Karpas-422 (cell line): ENCODE data around the gene CLASP1. TPM values are rescaled to one million over a fixed set of nuclear protein-coding genes. Genes with fewer than 3 reads are reported as not detected.

Experiments used
- DNase-seq: peaks from one replicate; pipeline ENCODE4 v3.0.0-alpha.2; 2015
- H2AFZ ChIP-seq: fragments of 200-600 bp; sonication (generic); 2 replicates; pipeline ENCODE4 v1.6.1; 2014; ENCODE audit warnings: antibody characterized with exemption, low read length, mixed read lengths
- H3K27ac ChIP-seq: fragments of 200-600 bp; sonication (generic); 2 replicates; pipeline ENCODE4 v1.5.1; 2014; ENCODE audit warnings: mild to moderate bottlenecking, low read length, moderate library complexity
- H3K27me3 ChIP-seq: fragments of 200-600 bp; sonication (generic); 2 replicates; pipeline ENCODE4 v1.6.1; 2014; ENCODE audit warnings: low read length, mixed read lengths
- H3K36me3 ChIP-seq: fragments of 200-600 bp; sonication (generic); 2 replicates; pipeline ENCODE4 v1.6.1; 2014; ENCODE audit warnings: low read length, mixed read lengths; ENCODE audit not compliant: insufficient read depth
- H3K4me1 ChIP-seq: fragments of 200-600 bp; sonication (generic); 2 replicates; pipeline ENCODE4 v1.6.1; 2014; ENCODE audit warnings: mild to moderate bottlenecking, low read length, mixed read lengths
- H3K4me2 ChIP-seq: fragments of 200-600 bp; sonication (generic); 2 replicates; pipeline ENCODE4 v1.6.1; 2014; ENCODE audit warnings: low read length, low read depth, mild to moderate bottlenecking; ENCODE audit not compliant: poor library complexity, severe bottlenecking
- H3K4me3 ChIP-seq: fragments of 200-600 bp; sonication (generic); 2 replicates; pipeline ENCODE4 v1.5.1; 2014; ENCODE audit warnings: mild to moderate bottlenecking, antibody characterized with exemption, low read length, mixed read lengths
- H3K79me2 ChIP-seq: fragments of 200-600 bp; sonication (generic); 2 replicates; pipeline ENCODE4 v1.6.1; 2014; ENCODE audit warnings: mild to moderate bottlenecking, low read length, mixed read lengths
- H3K9ac ChIP-seq: fragments of 200-600 bp; sonication (generic); 2 replicates; pipeline ENCODE4 v1.6.0; 2014; ENCODE audit warnings: low read length
- H3K9me2 ChIP-seq: fragments of 200-600 bp; sonication (generic), shearing (Covaris generic); replicated peaks from 2 replicates; pipeline ENCODE4 v1.6.0; 2014; ENCODE audit warnings: mild to moderate bottlenecking, low read length, moderate library complexity; ENCODE audit not compliant: insufficient read depth
- H3K9me3 ChIP-seq: fragments of 300-700, 200-600 bp; sonication (generic); 2 replicates; pipeline ENCODE4 v1.6.1; 2014; ENCODE audit warnings: low read length, mixed read lengths
- H4K20me1 ChIP-seq: fragments of 200-600 bp; sonication (generic); 2 replicates; pipeline ENCODE4 v1.6.1; 2014; ENCODE audit warnings: mild to moderate bottlenecking, antibody characterized with exemption, low read length, low read depth; ENCODE audit not compliant: insufficient read depth
- total RNA-seq: library from RNA; depleted of rRNA; stranded (reverse); fragments of >200 nt; shearing (Covaris generic); gene quantifications from 2 replicates; pipeline ENCODE4 v1.2.3, GENCODE V29; 2014; ENCODE audit warnings: low replicate concordance

Gene CLASP1
- total RNA-seq, 1 experiment from 2014 or later, result 102 TPM

GRCh38 chr2:121472470-121472993 is 176.7 kb downstream of the CLASP1 start:
- no peaks in the 10 kb centered on the region for H3K9me3 ChIP-seq
- no peak overlapping the region for H3K4me3 ChIP-seq
- H3K9ac ChIP-seq, result no peak overlapping the region
- no peaks in the 10 kb centered on the region for H4K20me1 ChIP-seq
- DNase-seq, result no peak
- no peak overlapping the region for H3K4me2 ChIP-seq
- H3K27ac ChIP-seq, result no peak overlapping the region
- H3K36me3 ChIP-seq, result peaks cover 36% of the 10 kb centered on the region
- H3K27me3 ChIP-seq, result no peaks in the 10 kb centered on the region
- no peak overlapping the region for H2AFZ ChIP-seq
- H3K9me2 ChIP-seq, result no peaks in the 10 kb centered on the region
- H3K4me1 ChIP-seq, result peaks cover 17% of the 10 kb centered on the region
- peaks cover 75% of the 10 kb centered on the region for H3K79me2 ChIP-seq

- no peak for DNase-seq
- Histone ChIP-seq H4K20me1 (no peaks in the 10 kb centered on the region), H3K9me3 (no peaks in the 10 kb centered on the region), H3K4me1 (peaks cover 11% of the 10 kb centered on the region), H3K4me2 (no peak overlapping the region), H3K36me3 (peaks cover 43% of the 10 kb centered on the region), H3K9ac (no peak overlapping the region), H3K4me3 (no peak overlapping the region), H2AFZ (no peak overlapping the region), H3K27me3 (no peaks in the 10 kb centered on the region), H3K9me2 (no peaks in the 10 kb centered on the region), H3K27ac (no peak overlapping the region), H3K79me2 (peaks cover 71% of the 10 kb centered on the region)
Observed at GRCh38 chr2:121471532-121472469, 177.5 kb downstream of the CLASP1 start.

- Histone ChIP-seq H4K20me1 (no peaks in the 10 kb centered on the region), H3K79me2 (peaks cover 62% of the 10 kb centered on the region)
Observed at GRCh38 chr2:121470917-121471316, 178.3 kb downstream of the CLASP1 start.

GRCh38 chr2:121469356-121469755 is 179.9 kb downstream of the CLASP1 start:
- Histone ChIP-seq H4K20me1 (no peaks in the 10 kb centered on the region), H3K4me2 (no peak overlapping the region), H3K4me3 (no peak overlapping the region), H3K9ac (no peak overlapping the region), H3K9me2 (no peaks in the 10 kb centered on the region), H3K79me2 (peaks cover 47% of the 10 kb centered on the region), H3K9me3 (no peaks in the 10 kb centered on the region), H2AFZ (no peak overlapping the region), H3K27me3 (no peaks in the 10 kb centered on the region), H3K36me3 (peaks cover 50% of the 10 kb centered on the region), H3K4me1 (no peaks in the 10 kb centered on the region), H3K27ac (no peak overlapping the region)
- DNase-seq, result no peak

More at GRCh38 chr2:121470917-121471316, 178.3 kb downstream of the CLASP1 start:
- peaks cover 3% of the 10 kb centered on the region; the same call in 1 of the 2 replicates for H3K4me1 ChIP-seq
- H3K4me3 ChIP-seq, result no peak overlapping the region
- no peak overlapping the region for H2AFZ ChIP-seq
- H3K27ac ChIP-seq, result no peak overlapping the region
- H3K36me3 ChIP-seq, result peaks cover 49% of the 10 kb centered on the region
- no peak overlapping the region for H3K9ac ChIP-seq
- no peaks in the 10 kb centered on the region for H3K27me3 ChIP-seq
- no peaks in the 10 kb centered on the region for H3K9me3 ChIP-seq
- DNase-seq, result no peak
- H3K9me2 ChIP-seq, result no peaks in the 10 kb centered on the region
- no peak overlapping the region for H3K4me2 ChIP-seq

GRCh38 chr2:121468936-121469335 is 180.3 kb downstream of the CLASP1 start:
- Histone ChIP-seq H3K27me3 (no peaks in the 10 kb centered on the region), H3K4me3 (no peak overlapping the region), H3K9me2 (no peaks in the 10 kb centered on the region), H3K4me1 (no peaks in the 10 kb centered on the region), H2AFZ (no peak overlapping the region), H3K4me2 (no peak overlapping the region), H4K20me1 (no peaks in the 10 kb centered on the region), H3K9ac (no peak overlapping the region), H3K27ac (no peak overlapping the region), H3K36me3 (peaks cover 50% of the 10 kb centered on the region), H3K9me3 (no peaks in the 10 kb centered on the region), H3K79me2 (peaks cover 44% of the 10 kb centered on the region)
- no peak for DNase-seq

GRCh38 chr2:121459291-121459690 is 190.0 kb downstream of the CLASP1 start:
- Histone ChIP-seq H3K9me2 (no peaks in the 10 kb centered on the region), H3K27ac (no peak overlapping the region), H4K20me1 (no peaks in the 10 kb centered on the region), H3K36me3 (peaks cover 66% of the 10 kb centered on the region), H2AFZ (no peak overlapping the region), H3K27me3 (no peaks in the 10 kb centered on the region), H3K4me2 (no peak overlapping the region), H3K4me3 (no peak overlapping the region), H3K79me2 (peaks cover 29% of the 10 kb centered on the region), H3K4me1 (peaks cover 5% of the 10 kb centered on the region), H3K9me3 (no peaks in the 10 kb centered on the region), H3K9ac (no peak overlapping the region)
- DNase-seq, result no peak

- Histone ChIP-seq H2AFZ (no peak overlapping the region), H3K4me1 (no peaks in the 10 kb centered on the region), H3K9ac (no peak overlapping the region), H3K9me2 (no peaks in the 10 kb centered on the region), H3K27ac (no peak overlapping the region), H4K20me1 (no peaks in the 10 kb centered on the region), H3K4me3 (no peak overlapping the region), H3K4me2 (no peak overlapping the region), H3K36me3 (peaks cover 55% of the 10 kb centered on the region), H3K27me3 (no peaks in the 10 kb centered on the region), H3K79me2 (peaks cover 33% of the 10 kb centered on the region), H3K9me3 (no peaks in the 10 kb centered on the region)
- no peak for DNase-seq
Observed at GRCh38 chr2:121456325-121456724, 192.9 kb downstream of the CLASP1 start.

- no peak overlapping the region for H3K9ac ChIP-seq
- no peak for DNase-seq
- no peak overlapping the region for H3K4me3 ChIP-seq
- no peak overlapping the region for H3K27ac ChIP-seq
- H3K9me3 ChIP-seq, result no peaks in the 10 kb centered on the region
- no peaks in the 10 kb centered on the region for H3K27me3 ChIP-seq
- H3K4me2 ChIP-seq, result no peak overlapping the region
- H3K79me2 ChIP-seq, result peaks cover 32% of the 10 kb centered on the region
- no peak overlapping the region for H2AFZ ChIP-seq
- H3K4me1 ChIP-seq, result no peaks in the 10 kb centered on the region
- no peaks in the 10 kb centered on the region for H3K9me2 ChIP-seq
- H3K36me3 ChIP-seq, result peaks cover 55% of the 10 kb centered on the region
- H4K20me1 ChIP-seq, result no peaks in the 10 kb centered on the region
Observed at GRCh38 chr2:121455446-121455845, 193.8 kb downstream of the CLASP1 start.
